ENCODE results near the gene INHA.

The INHA gene

GRCh38 chr2:219571311-219572236 is 536 bp upstream of the INHA start, which contains the start of gene OBSL1:
OBSL1 (minus strand) TSS chr2:219571539; CDS start chr2:219571232, 307 bp downstream.
- peak; percentile 64; the same call in 1 of the 2 replicates for TF ChIP-seq PKNOX1 (IDR thresholded peaks at IDR 0.05)
- TF ChIP-seq ELF4 (IDR thresholded peaks at IDR 0.05) = no peak
- TF ChIP-seq CTBP1 (IDR thresholded peaks at IDR 0.05; ENCODE audit: borderline replicate concordance) = no peak
- no peak for TF ChIP-seq TARDBP (IDR thresholded peaks at IDR 0.05)
- no peak for TF ChIP-seq BHLHE40 (IDR thresholded peaks at IDR 0.05; ENCODE audit: borderline replicate concordance)
- CTCF ChIA-PET = interaction anchor here (0.6 to 1.8 kb wide), 3 partner anchors 11 to 438 kb away, joined by 3 to 16 read pairs (median 3); no protein-coding TSS in a partner anchor
- POLR2A ChIA-PET = interaction anchor here (0.6 to 2.1 kb wide), 10 partner anchors 9 to 167 kb away, joined by 3 to 28 read pairs (median 6); partner anchors contain the start of genes CHPF, STK11IP and TMEM198
- DNase-seq (ENCODE audit: extremely low spot score) = peak; percentile 77

GRCh38 chr2:219573166-219573565 is 1.1 kb downstream of the INHA start:
- DNase-seq (ENCODE audit: extremely low spot score) = no peak
- CTCF ChIA-PET = no interaction called here
- TF ChIP-seq CTBP1 (IDR thresholded peaks at IDR 0.05; ENCODE audit: borderline replicate concordance) = no peak
- TF ChIP-seq ELF4 (IDR thresholded peaks at IDR 0.05) = no peak
- TF ChIP-seq BHLHE40 (IDR thresholded peaks at IDR 0.05; ENCODE audit: borderline replicate concordance) = no peak
- no peak for TF ChIP-seq HDGF (IDR thresholded peaks at IDR 0.05; ENCODE audit: borderline replicate concordance)
- no peak for TF ChIP-seq FOXK2 (IDR thresholded peaks at IDR 0.05)
- no peak for TF ChIP-seq SUZ12 (IDR thresholded peaks at IDR 0.05)
- TF ChIP-seq TARDBP (IDR thresholded peaks at IDR 0.05) = no peak
- no peak for TF ChIP-seq FOXA1 (IDR thresholded peaks at IDR 0.05)
- POLR2A ChIA-PET = no interaction called here

GRCh38 chr2:219574484-219575311 is 2.6 kb downstream of the INHA start:
- POLR2A ChIA-PET = interaction anchor here (1.4 kb wide), 1 partner anchor 15 kb away, joined by 3 read pairs; no protein-coding TSS in a partner anchor
- CTCF ChIA-PET = no interaction called here

GRCh38 chr2:219575566-219576504 is 3.7 kb downstream of the INHA start:
- CTCF ChIA-PET = no interaction called here
- POLR2A ChIA-PET = interaction anchor here (1.0 to 2.0 kb wide), 4 partner anchors 16 to 26 kb away, joined by 3 to 9 read pairs (median 4); partner anchors contain the start of gene STK11IP
- no peak for TF ChIP-seq ARNT (IDR thresholded peaks at IDR 0.05)
- no peak for TF ChIP-seq LEF1 (IDR thresholded peaks at IDR 0.05; ENCODE audit: borderline replicate concordance)
- TF ChIP-seq FOXK2 (IDR thresholded peaks at IDR 0.05) = no peak
- TF ChIP-seq CTBP1 (IDR thresholded peaks at IDR 0.05; ENCODE audit: borderline replicate concordance) = no peak
- no peak for TF ChIP-seq FOXM1 (IDR thresholded peaks at IDR 0.05; ENCODE audit: borderline replicate concordance)
- TF ChIP-seq HDGF (IDR thresholded peaks at IDR 0.05; ENCODE audit: borderline replicate concordance) = no peak
- TF ChIP-seq TARDBP (IDR thresholded peaks at IDR 0.05) = no peak
- TF ChIP-seq BHLHE40 (IDR thresholded peaks at IDR 0.05; ENCODE audit: borderline replicate concordance) = no peak
- no peak for TF ChIP-seq PKNOX1 (IDR thresholded peaks at IDR 0.05)
- TF ChIP-seq NFRKB (IDR thresholded peaks at IDR 0.05) = no peak
- DNase-seq (ENCODE audit: extremely low spot score) = no peak

More at GRCh38 chr2:219574484-219575311, 2.6 kb downstream of the INHA start:
- TF ChIP-seq BHLHE40 (IDR thresholded peaks at IDR 0.05; ENCODE audit: borderline replicate concordance) (no peak), ARNT (IDR thresholded peaks at IDR 0.05) (no peak), PKNOX1 (IDR thresholded peaks at IDR 0.05) (no peak), LEF1 (IDR thresholded peaks at IDR 0.05; ENCODE audit: borderline replicate concordance) (no peak), TARDBP (IDR thresholded peaks at IDR 0.05) (no peak), ELF4 (IDR thresholded peaks at IDR 0.05) (no peak), SP1 (IDR thresholded peaks at IDR 0.05) (no peak), SUZ12 (IDR thresholded peaks at IDR 0.05) (no peak), FOXM1 (IDR thresholded peaks at IDR 0.05; ENCODE audit: borderline replicate concordance) (no peak), L3MBTL2 (conservative IDR thresholded peaks at IDR 0.05) (no peak), CTBP1 (IDR thresholded peaks at IDR 0.05; ENCODE audit: borderline replicate concordance) (no peak), FOXK2 (IDR thresholded peaks at IDR 0.05) (no peak)
- DNase-seq (ENCODE audit: extremely low spot score) = no peak
